K562 (cell line): ENCODE data around the gene P3H4. TPM values are rescaled to one million over a fixed set of nuclear protein-coding genes. Genes with fewer than 3 reads are reported as not detected.

Experiments
- ATAC-seq: fragments of 200-7000 bp; cut with Tn5 transposase; 3 replicates; pipeline ENCODE4 v1.9.1; 2020; ENCODE audit warnings: moderate library complexity
- BruUV-seq: library from RNA; stranded (reverse); fragments of 400-500 nt; replicated peaks from 2 replicates; lab custom pipeline; 2021; lab: Mats Ljungman, UMichigan
- CTCF ChIA-PET: fragments of 300-600 bp; formaldehyde crosslinking; extraction: SDS; loops from one replicate; lab custom pipeline; 2021; ENCODE audit warnings: low intra/inter-chr PET ratio; lab: Yijun Ruan, JAX
- POLR2A ChIA-PET: fragments of 300-600, 350-650 bp; sonication (Branson Sonifier 250); formaldehyde crosslinking; extraction: SDS; loops from one replicate; lab custom pipeline; 2021; ENCODE audit warnings: antibody characterized with exemption, inconsistent platforms; lab: Yijun Ruan, JAX
- DNase-seq, 4 experiments: peaks; one replicate each; pipeline versions ENCODE4 v3.0.0 to v3.0.0-alpha.2; 2011 to 2018; ENCODE audit warnings: low spot score in 3 of 4, mixed read lengths in 3 of 4; ENCODE audit errors: extremely low read depth in 1 of 4
- FAIRE-seq: peaks from 2 replicates; lab custom pipeline; 2011; peaks lifted over from hg19 to GRCh38; lab: Jason Lieb, UNC
- H2AFZ ChIP-seq: 2 replicates; pipeline ENCODE4 v1.6.0; 2011; ENCODE audit warnings: low read depth, low read length, control low read depth, inconsistent platforms
- H3K27ac ChIP-seq: fragments of 200-600 bp; 3 replicates; pipeline ENCODE4 v1.8.0; 2011; ENCODE audit warnings: low read depth, mild to moderate bottlenecking, control low read depth, inconsistent platforms, low read length, moderate library complexity, mixed read lengths; ENCODE audit errors: extremely low read depth
- H3K27me3 ChIP-seq, 2 experiments: fragments of 300-600 bp in 1 of 2; 2 replicates in 1 of 2; 3 replicates in 1 of 2; pipeline versions ENCODE4 v1.6.0 to v1.8.0; 2011; ENCODE audit warnings: inconsistent platforms in 2 of 2, low read length in 2 of 2, mild to moderate bottlenecking in 1 of 2, mixed read lengths in 1 of 2, moderate library complexity in 1 of 2; ENCODE audit not compliant: control insufficient read depth in 2 of 2, insufficient read depth in 2 of 2
- H3K36me3 ChIP-seq: fragments of 300-600 bp; 3 replicates; pipeline ENCODE4 v1.8.0; 2011; ENCODE audit warnings: mild to moderate bottlenecking, low read length, inconsistent platforms; ENCODE audit not compliant: control insufficient read depth, insufficient read depth
- H3K4me1 ChIP-seq, 2 experiments: fragments of 200-600 bp in 1 of 2; replicated peaks in 1 of 2; 2 replicates in 1 of 2; 3 replicates in 1 of 2; pipeline versions ENCODE4 v1.5.1 to v1.8.0; 2011; ENCODE audit warnings: inconsistent platforms in 2 of 2, low read length in 2 of 2, mild to moderate bottlenecking in 1 of 2, mixed read lengths in 1 of 2, moderate library complexity in 1 of 2; ENCODE audit not compliant: control insufficient read depth in 2 of 2, insufficient read depth in 2 of 2
- H3K4me2 ChIP-seq: 2 replicates; pipeline ENCODE4 v1.6.1; 2011; ENCODE audit warnings: low read length, control low read depth, inconsistent platforms, mixed read lengths; ENCODE audit not compliant: insufficient read depth
- H3K4me3 ChIP-seq: fragments of 200-600 bp; sonication (generic), shearing (Covaris generic); 2 replicates; pipeline ENCODE4 v1.5.1; 2016; ENCODE audit warnings: control low read depth, inconsistent platforms
- H3K79me2 ChIP-seq: fragments of 200-600 bp; 3 replicates; pipeline ENCODE4 v1.8.0; 2011; ENCODE audit warnings: low read length, inconsistent platforms; ENCODE audit not compliant: control insufficient read depth, insufficient read depth
- H3K9ac ChIP-seq, 2 experiments: 2 replicates each; pipeline versions ENCODE4 v1.6.0 to v1.6.1; 2011; ENCODE audit warnings: low read depth in 2 of 2, low read length in 2 of 2, control low read depth in 1 of 2, inconsistent platforms in 1 of 2, mild to moderate bottlenecking in 1 of 2, mixed read lengths in 1 of 2; ENCODE audit not compliant: insufficient read depth in 1 of 2
- H3K9me1 ChIP-seq: one replicate; pipeline ENCODE4 v1.6.0; 2011; ENCODE audit warnings: inconsistent platforms, mild to moderate bottlenecking, low read length, moderate library complexity; ENCODE audit not compliant: control insufficient read depth, insufficient read depth
- H3K9me3 ChIP-seq: replicated peaks from 2 replicates; pipeline ENCODE4 v1.5.1; 2011; ENCODE audit warnings: low read depth, low read length, inconsistent platforms; ENCODE audit not compliant: control insufficient read depth, insufficient read depth
- H4K20me1 ChIP-seq: replicated peaks from 2 replicates; pipeline ENCODE4 v1.6.1; 2011; ENCODE audit warnings: low read length, inconsistent platforms, mixed read lengths; ENCODE audit not compliant: control insufficient read depth, insufficient read depth
- CCAR2 ChIP-seq: fragments of 200-400 bp; formaldehyde crosslinking; IDR thresholded peaks from 2 replicates; pipeline ENCODE4 v1.6.1; 2017; ENCODE audit warnings: mild to moderate bottlenecking, low read depth, low read length
- ELF1 ChIP-seq: fragments of 200-800 bp; sonication (Bioruptor generic); IDR thresholded peaks from 2 replicates; pipeline ENCODE4 v1.6.1; 2016; ENCODE audit warnings: missing genetic modification characterization, missing compliant biosample characterization
- FOXK1 ChIP-seq: sonication (generic); formaldehyde crosslinking; IDR thresholded peaks from 2 replicates; pipeline ENCODE4 v1.8.0; 2022; ENCODE audit warnings: missing genetic modification reagents, mild to moderate bottlenecking, borderline replicate concordance
- GATAD2A ChIP-seq: fragments of 450-650 bp; IDR thresholded peaks from 2 replicates; pipeline ENCODE4 v1.6.1; 2017
- NCOA6 ChIP-seq: fragments of 450-650 bp; IDR thresholded peaks from 2 replicates; pipeline ENCODE4 v1.6.1; 2017; ENCODE audit warnings: mild to moderate bottlenecking
- RAD51 ChIP-seq: fragments of 450-650 bp; IDR thresholded peaks from 2 replicates; pipeline ENCODE4 v1.7.1; 2016; ENCODE audit warnings: low read depth, mild to moderate bottlenecking, borderline replicate concordance
- THAP12 ChIP-seq: fragments of 250-450 bp; sonication (Bioruptor Pico); IDR thresholded peaks from 2 replicates; pipeline ENCODE4 v1.9.0; 2021; ENCODE audit warnings: mild to moderate bottlenecking, inconsistent platforms
- USF2 ChIP-seq: sonication (generic); formaldehyde crosslinking; IDR thresholded peaks from 2 replicates; pipeline ENCODE4 v1.5.0; 2020; ENCODE audit warnings: missing genetic modification reagents
- ZC3H11A ChIP-seq: IDR thresholded peaks from 2 replicates; pipeline ENCODE4 v1.6.1; 2012; ENCODE audit warnings: low read depth, low read length, improper control_type of control experiment
- ZNF655 ChIP-seq: fragments of 250-450 bp; sonication (Bioruptor Pico); IDR thresholded peaks from 2 replicates; pipeline ENCODE4 v1.5.0; 2021
- ZNF699 ChIP-seq: fragments of 250-450 bp; sonication (Bioruptor Pico); IDR thresholded peaks from 2 replicates; pipeline ENCODE4 v1.8.0; 2021; ENCODE audit warnings: mild to moderate bottlenecking, moderate library complexity; ENCODE audit not compliant: insufficient replicate concordance
- WGBS: fragments of 100-300 bp; shearing (Covaris generic); methylation state at CpG from one replicate; pipeline ENCODE4 v1.1.6; 2016; ENCODE audit warnings: low coverage, mixed read lengths; ENCODE audit not compliant: insufficient coverage; ENCODE audit errors: missing lambda C conversion rate; 5-methylcytosine and 5-hydroxymethylcytosine counted together
- in situ Hi-C: fragments of 300-500 bp; cut with MboI; formaldehyde crosslinking; loops from 4 replicates; pipeline ENCODE4 v1.15.0; 2018; ENCODE audit warnings: inconsistent platforms, mixed read lengths
- intact Hi-C: fragments of 100-400 bp; cut with micrococcal nuclease; formaldehyde crosslinking; loops from 2 replicates; pipeline ENCODE4 v1.14.2; 2022
- polyA plus RNA-seq, 8 experiments: library from polyadenylated mRNA; depleted of rRNA in 4 of 8; stranded (reverse) in 5 of 8; unstranded in 3 of 8; fragments of >200 nt; fragmentation: Nextera tagmentation in 2 of 8; fragmentation: Illumina TruSeq in 1 of 8; extraction: Ambion mirVana in 2 of 8; extraction: Trizol in 1 of 8; gene quantifications; 2 replicates each; pipeline versions ENCODE4 v1.2.1 to v1.2.3, GENCODE V29; 2011 to 2014; ENCODE audit warnings: inconsistent platforms in 1 of 8, missing spikeins in 1 of 8
- total RNA-seq, 7 experiments: library from RNA; depleted of rRNA in 6 of 7; stranded (reverse); fragments of >200 nt in 6 of 7; fragmentation: Illumina TruSeq in 2 of 7; extraction: Trizol in 2 of 7; gene quantifications; 2 replicates each; pipeline versions ENCODE4 v1.2.1 to v1.2.3, GENCODE V29; 2011 to 2021; ENCODE audit warnings: low replicate concordance in 1 of 7
- TF ChIP-seq, protein P1 (sequence below): sonication (generic); formaldehyde crosslinking; IDR thresholded peaks from 2 replicates; pipeline ENCODE4 v1.8.0; 2023; ENCODE audit warnings: mild to moderate bottlenecking, missing genetic modification reagents

P3H4 gene
- total and polyA plus RNA-seq, 9 of the 15 experiments (the other 6 are each of a cell fraction or from before 2014, with no cell fraction given), result 0.10 to 3.7 (median 1.0) TPM

GRCh38 chr17:41813699-41814124 lies 2.0 kb upstream of the P3H4 start (continued):
- TF ChIP-seq ZNF655 (CRISPR knock-in tag), result no peak
- TF ChIP-seq ELF1 (tag), result no peak
- no peak for TF ChIP-seq FOXK1
- TF ChIP-seq GATAD2A, result no peak
- no peak for TF ChIP-seq ZNF699 (CRISPR knock-in tag)
- no peak for TF ChIP-seq CCAR2
- no peak for TF ChIP-seq ZC3H11A

DNA sequence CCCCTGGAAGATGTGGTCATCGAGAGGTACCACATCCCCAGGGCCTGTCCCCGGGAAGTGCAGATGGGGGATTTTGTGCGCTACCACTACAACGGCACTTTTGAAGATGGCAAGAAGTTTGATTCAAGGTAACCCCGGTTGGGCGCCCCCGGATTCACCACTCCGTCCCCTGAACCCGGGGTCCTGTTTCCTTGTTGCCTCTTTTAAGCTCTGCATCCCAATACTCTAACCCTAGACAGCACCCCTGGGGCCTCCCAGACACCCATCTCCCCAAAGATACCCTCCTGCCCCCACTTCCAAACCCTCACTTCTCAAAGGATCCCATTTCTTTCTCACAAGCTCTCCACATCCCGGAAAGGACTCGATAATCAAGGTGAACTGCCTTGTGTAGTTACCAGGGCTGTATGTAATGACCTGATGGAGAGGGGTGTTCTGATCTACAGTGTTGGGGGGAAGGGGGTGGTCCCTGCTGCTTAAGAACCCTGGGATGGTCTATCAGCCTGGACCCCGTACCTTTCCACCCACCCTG lies 1.5 kb upstream of the P3H4 start:
- DNase-seq, result peak in 1 of 4 experiments; percentile 3
- Histone ChIP-seq H3K9me3 (no peaks in the 10 kb centered on the region), H3K79me2 (no peaks in the 10 kb centered on the region), H3K4me2 (no peak overlapping the region), H3K36me3 (no peaks in the 10 kb centered on the region), H4K20me1 (no peaks in the 10 kb centered on the region), H3K27ac (no peak overlapping the region), H3K4me3 (no peak overlapping the region), H3K9me1 (no peaks in the 10 kb centered on the region), H3K4me1 (peaks cover 2 to 33% of the 10 kb centered on the region in 2 experiments; a peak in 3 of 5 replicates), H3K9ac (no peak overlapping the region; a peak in 1 of 4 replicates), H2AFZ (no peak overlapping the region), H3K27me3 (no peaks in the 10 kb centered on the region)
- no peak for FAIRE-seq
- no TSS peak for BruUV-seq
- CTCF ChIA-PET, result no interaction called here
- intact Hi-C loops, result no loop called here
- POLR2A ChIA-PET, result interaction anchor here (1.3 kb wide), 1 partner anchor 125 kb away, joined by 3 read pairs; no protein-coding TSS in a partner anchor
- 66% methylated on average over 9 of the region's 12 CpGs for WGBS
- in situ Hi-C loops, result no loop called here
- ATAC-seq, result no peak
- TF ChIP-seq, protein P1, sequence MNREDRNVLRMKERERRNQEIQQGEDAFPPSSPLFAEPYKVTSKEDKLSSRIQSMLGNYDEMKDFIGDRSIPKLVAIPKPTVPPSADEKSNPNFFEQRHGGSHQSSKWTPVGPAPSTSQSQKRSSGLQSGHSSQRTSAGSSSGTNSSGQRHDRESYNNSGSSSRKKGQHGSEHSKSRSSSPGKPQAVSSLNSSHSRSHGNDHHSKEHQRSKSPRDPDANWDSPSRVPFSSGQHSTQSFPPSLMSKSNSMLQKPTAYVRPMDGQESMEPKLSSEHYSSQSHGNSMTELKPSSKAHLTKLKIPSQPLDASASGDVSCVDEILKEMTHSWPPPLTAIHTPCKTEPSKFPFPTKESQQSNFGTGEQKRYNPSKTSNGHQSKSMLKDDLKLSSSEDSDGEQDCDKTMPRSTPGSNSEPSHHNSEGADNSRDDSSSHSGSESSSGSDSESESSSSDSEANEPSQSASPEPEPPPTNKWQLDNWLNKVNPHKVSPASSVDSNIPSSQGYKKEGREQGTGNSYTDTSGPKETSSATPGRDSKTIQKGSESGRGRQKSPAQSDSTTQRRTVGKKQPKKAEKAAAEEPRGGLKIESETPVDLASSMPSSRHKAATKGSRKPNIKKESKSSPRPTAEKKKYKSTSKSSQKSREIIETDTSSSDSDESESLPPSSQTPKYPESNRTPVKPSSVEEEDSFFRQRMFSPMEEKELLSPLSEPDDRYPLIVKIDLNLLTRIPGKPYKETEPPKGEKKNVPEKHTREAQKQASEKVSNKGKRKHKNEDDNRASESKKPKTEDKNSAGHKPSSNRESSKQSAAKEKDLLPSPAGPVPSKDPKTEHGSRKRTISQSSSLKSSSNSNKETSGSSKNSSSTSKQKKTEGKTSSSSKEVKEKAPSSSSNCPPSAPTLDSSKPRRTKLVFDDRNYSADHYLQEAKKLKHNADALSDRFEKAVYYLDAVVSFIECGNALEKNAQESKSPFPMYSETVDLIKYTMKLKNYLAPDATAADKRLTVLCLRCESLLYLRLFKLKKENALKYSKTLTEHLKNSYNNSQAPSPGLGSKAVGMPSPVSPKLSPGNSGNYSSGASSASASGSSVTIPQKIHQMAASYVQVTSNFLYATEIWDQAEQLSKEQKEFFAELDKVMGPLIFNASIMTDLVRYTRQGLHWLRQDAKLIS (CRISPR knock-in tag), result no peak
- no peak for TF ChIP-seq THAP12 (CRISPR knock-in tag)
- no peak for TF ChIP-seq RAD51
- no peak for TF ChIP-seq USF2 (CRISPR knock-in tag)
- TF ChIP-seq NCOA6, result no peak
